ENCODE data around the gene DDX27.
A peak's percentile ranks its signal among the peaks of the same experiment; 100 is the strongest.
"Not testable (repeated sequence)": the region's sequence is repeated elsewhere in the genome, so short reads cannot be mapped to it uniquely, and the experiment has no call there.

Gene DDX27, protein sequence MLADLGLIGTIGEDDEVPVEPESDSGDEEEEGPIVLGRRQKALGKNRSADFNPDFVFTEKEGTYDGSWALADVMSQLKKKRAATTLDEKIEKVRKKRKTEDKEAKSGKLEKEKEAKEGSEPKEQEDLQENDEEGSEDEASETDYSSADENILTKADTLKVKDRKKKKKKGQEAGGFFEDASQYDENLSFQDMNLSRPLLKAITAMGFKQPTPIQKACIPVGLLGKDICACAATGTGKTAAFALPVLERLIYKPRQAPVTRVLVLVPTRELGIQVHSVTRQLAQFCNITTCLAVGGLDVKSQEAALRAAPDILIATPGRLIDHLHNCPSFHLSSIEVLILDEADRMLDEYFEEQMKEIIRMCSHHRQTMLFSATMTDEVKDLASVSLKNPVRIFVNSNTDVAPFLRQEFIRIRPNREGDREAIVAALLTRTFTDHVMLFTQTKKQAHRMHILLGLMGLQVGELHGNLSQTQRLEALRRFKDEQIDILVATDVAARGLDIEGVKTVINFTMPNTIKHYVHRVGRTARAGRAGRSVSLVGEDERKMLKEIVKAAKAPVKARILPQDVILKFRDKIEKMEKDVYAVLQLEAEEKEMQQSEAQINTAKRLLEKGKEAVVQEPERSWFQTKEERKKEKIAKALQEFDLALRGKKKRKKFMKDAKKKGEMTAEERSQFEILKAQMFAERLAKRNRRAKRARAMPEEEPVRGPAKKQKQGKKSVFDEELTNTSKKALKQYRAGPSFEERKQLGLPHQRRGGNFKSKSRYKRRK

GRCh38 chr20:49219091-49219923, at the start of gene DDX27:
DDX27 (plus strand) TSS chr20:49219416; CDS start chr20:49219449, 33 bp downstream.
- peak; percentile 97 for DNase-seq

DNA sequence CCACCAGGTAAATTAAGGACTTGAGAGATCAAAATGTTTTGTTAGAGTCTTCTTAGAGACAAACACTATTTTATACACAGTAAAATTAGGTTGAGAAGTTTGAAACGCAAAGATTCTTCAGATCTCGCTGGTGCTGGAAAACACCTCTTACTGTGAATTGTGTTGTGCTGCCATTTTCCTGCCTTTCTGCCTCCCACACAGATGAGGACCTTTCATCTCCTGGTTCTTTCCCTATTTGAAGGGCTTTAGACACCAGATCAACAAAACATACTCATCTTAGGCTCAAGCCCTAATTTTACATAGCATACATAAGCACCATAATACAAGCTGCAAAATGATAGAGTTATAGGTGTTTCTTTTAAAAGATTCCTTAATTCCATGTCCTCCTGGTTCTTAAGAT, 49.7 kb upstream of the DDX27 start:
- no peak for DNase-seq

DNA sequence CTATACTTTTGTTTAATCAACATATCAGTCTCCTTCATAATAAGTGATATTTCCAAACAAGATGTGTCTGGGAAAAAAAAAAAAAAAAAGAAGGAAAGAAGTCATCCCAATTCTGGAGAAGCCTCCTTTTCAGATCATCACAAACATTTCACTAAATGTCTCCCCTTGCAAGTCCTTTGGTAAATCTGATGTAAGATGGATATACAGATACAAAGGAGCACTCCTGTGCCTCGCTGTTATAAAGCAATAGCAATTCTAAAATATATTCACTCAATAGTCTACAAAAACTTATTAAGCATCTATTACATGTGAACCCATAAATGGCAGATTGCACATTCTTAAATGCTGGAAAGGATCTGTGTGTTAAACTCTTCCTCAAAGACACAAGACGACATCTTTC, 48.5 kb upstream of the DDX27 start:
- DNase-seq, result no peak

DNA sequence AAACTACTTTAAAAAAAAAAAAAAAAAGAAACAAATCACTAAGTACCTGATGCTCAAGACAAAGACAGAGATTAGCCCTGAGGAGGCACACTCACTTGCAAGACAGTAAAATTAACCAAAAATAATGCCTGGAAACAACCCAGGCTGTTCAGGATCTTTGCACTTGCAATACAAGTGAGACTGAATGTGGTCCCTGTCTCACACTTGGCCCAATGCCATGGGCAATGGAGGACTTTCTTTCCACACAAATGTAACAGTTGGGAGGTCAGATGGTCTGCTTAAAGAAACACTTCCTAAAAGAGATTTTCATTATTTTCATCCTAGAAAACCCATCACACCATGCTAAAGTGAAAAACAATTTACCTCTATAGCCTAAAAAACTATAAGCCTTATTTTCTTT, 47.3 kb upstream of the DDX27 start:
- no peak for DNase-seq

- DNase-seq, result no peak
Observed at GRCh38 chr20:49172413-49172812, 46.8 kb upstream of the DDX27 start.

DNA sequence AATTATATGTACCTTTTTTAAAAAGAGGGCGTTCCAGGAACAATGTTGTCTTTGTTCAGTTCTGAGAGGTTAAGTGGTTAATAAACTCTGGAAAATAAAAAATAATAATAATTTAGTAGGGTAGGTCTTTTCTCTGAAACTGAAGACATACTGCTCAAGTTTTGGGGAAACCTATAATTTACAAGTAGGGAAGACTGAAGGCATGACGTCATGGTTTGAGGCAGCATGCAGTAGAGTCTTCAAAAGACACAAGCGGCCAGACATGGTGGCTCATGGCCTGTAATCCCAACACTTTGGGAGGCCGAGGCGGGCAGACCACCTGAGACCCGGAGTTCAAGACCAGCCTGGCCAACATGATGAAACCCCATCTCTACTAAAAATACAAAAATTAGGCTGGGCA, 45.0 kb upstream of the DDX27 start:
- no peak for DNase-seq

- DNase-seq, result no peak
Observed at GRCh38 chr20:49179368-49180277, 39.6 kb upstream of the DDX27 start.

DNA sequence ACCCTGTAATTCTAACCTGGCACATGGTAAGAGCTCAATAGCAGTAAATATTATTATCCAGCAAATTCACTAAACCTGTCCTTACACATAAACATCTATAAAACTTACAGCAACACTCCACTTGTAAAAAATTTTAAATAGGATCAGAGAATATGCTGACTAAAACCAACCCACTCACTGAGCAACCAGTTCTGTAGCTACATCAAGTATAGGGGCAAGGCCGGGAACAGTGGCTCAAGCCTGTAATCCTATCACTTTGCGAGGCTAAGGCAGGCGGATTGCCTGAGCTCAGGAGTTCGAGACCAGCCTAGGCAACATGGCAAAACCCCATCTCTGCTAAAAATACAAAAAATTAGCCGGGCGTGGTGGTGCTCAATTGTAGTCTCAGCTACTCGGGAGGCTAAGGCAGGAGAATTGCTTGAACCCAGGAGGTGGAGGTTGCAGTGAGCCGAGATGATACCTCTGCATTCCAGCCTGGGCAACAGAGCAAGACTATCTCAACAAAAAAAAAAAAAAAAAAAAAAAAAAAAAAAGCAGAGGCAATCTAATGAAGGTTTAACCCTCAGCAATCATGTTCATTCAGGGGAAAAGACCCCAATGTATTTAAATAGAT, 37.8 kb upstream of the DDX27 start:
- DNase-seq, result no peak

DNA sequence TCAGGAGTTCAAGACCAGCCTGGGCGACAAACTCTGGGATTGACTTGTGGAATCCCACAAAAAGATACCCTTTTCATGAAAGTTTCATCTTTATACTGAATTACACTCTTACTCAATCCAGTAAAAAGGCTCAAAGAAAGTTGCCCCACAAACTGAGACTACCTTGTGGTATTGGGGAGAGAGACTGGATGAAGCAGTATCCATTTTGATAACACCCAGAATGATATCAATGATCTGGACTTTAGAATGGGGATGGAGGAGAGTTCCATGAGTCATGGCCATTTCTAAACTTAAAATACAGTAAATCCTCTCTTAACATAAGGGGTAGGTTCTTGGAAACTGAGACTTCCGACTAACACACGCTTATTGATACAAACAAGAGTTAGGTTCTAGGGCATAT, 35.8 kb upstream of the DDX27 start:
- no peak for DNase-seq

- DNase-seq, result not testable (repeated sequence)
Observed at GRCh38 chr20:49184084-49184501, 35.1 kb upstream of the DDX27 start.

DNA sequence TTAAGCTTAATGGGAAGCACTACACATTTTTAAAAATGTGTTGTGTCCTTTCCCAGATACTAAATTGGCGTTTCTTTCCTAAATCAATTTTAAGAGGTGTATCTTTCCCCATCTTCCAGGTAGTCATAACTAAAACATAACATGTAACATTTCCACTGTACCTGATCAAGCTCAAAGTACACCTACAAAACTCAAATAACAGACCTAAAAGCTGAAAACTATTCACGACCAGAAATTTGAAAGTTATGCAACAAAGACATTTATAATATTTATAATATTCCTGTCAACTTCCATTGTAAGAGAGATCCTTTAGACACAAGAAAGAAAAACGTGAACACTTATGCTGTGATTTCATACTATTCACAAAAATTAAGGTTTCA, 34.5 kb upstream of the DDX27 start:
- no peak for DNase-seq

GRCh38 chr20:49185071-49185761, 34.0 kb upstream of the DDX27 start:
- DNase-seq, result no peak

DNA sequence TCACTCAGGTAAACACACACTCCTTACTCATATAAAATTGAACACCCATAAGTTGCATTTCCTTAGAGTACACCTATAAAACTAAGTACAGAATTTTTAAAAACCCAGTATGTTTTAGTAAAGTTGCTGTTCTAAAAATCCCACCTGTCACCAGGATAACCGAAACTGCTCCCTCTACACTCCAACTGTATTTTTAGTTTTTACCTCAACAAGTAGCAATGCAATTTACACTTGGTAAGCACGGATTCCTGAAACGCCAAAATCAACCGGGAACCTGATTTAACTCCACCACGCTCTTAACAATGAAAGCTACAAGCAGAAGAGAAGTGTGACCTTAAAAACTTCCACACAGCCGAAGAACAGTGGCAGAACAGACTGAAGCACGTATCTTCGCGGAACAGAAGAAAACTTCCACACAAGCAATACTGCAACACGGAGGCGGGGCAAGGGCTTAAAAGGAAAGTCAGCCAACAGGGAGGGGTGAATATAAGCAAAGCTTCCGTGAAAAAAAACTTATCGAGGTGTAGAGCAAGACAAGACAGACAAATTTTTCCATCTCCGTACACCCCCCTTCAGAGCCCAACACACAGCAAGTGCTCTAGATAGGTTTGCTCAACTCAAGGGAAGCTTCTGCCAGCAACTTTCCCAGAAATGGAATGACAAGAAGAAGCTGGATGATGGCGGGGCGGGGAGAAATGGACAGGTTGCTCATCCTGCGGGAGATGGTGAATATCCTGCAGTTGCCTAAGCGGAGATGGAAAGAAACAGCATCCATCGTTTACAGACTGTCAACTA, 32.5 kb upstream of the DDX27 start:
- DNase-seq, result peak; percentile 67

GRCh38 chr20:49187330-49187850, 31.8 kb upstream of the DDX27 start:
- no peak for DNase-seq

DNA sequence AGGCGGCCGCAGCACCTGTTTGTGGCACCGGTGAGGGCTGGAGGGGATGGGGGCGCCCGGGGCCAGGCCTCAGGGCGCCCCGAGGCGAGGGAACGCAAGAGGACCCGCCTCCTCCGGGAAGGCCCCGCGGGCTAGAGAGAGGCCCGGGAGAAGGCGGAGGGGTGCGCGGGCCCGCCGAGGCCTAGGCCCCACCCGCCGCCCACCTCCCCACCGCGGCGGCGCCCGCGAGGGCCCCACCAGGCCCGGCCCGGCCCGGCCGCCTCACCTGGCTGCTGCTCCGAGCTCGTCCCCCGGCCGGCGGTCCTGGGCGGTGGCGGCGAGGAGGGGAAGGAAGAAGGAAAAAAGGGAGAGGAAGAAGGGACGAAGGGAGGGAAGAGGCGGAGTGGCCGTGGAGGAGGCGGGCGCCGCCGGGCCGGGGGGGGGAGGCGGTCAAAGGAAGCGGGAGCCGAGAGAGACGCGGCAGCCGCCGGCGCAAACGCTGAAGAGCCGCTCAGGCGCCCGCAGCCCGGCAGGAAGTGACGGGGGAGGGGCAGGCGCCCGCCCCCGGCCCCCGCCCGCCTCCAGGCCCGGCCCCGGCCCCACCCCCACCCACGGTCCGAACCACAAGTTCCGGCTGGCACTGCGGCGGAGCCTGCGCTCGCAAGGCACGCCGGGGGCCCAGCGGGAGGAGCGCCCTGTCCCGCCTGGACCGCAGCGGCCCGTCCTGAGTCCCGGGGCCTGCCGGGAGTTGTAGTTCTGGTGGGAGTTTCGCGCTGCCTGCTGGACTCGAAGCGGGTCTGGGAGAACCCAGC, 31.2 kb upstream of the DDX27 start, which contains the start of gene STAU1:
TSS of gene STAU1 (minus strand) at position 484 of the 791 bp plus-strand sequence. CDS start 22,133 bp downstream, outside the sequence.
- DNase-seq, result peak; percentile 92

DNA sequence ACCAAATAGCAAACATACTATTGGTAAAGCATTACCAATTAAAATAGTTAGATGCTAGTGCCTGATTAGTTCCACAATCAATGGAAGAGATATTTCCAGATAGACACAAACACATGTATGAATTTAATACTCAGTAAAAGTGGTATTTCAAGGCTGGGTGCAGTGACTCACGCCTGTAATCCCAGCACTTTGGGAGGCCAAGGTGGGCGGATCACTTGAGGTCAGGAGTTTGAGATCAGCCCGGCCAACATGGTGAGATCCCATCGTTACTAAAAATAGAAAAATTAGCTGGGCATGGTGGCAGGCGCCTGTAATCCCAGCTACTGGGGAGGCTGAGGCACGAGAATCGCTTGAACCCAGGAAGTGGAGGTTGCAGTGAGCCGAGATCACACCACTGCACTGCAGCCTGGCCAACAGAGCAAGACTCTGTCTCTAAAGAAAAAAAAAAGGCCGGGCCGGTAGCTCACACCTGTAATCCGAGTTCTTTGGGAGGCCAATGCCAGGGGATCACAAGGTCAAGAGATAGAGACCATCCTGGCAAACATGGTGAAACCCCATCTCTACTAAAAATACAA, 26.2 kb upstream of the DDX27 start:
- not testable (repeated sequence) for DNase-seq

- DNase-seq, result no peak
Observed at GRCh38 chr20:49199729-49200293, 19.4 kb upstream of the DDX27 start.

GRCh38 chr20:49203011-49203410, 16.2 kb upstream of the DDX27 start:
- DNase-seq, result no peak

All from activated T-cell treated with anti-CD3 and anti-CD28 coated beads, Interleukin-2, amount 50 U/mL, for 1 hour (primary cell).